Spleen (tissue), 7 donors: ENCODE measurements around the gene BLID.

ENCODE experiments used
- CTCF ChIP-seq, 11 experiments: fragments of 200-600 bp in 7 of 11; fragments of 450-650 bp in 4 of 11; sonication (generic) in 4 of 11; IDR thresholded peaks in 8 of 11; conservative IDR thresholded peaks in 3 of 11; 1 replicate in 7 of 11; 2 replicates in 4 of 11; pipeline versions ENCODE4 v1.4.0 to v1.8.0; 2016 to 2021; ENCODE audit warnings: antibody characterized with exemption in 11 of 11, inconsistent platforms in 4 of 11, mild to moderate bottlenecking in 1 of 11
- POLR2AphosphoS5 ChIP-seq, 3 donors: sonication (generic); formaldehyde crosslinking; IDR thresholded peaks; one replicate each; pipeline ENCODE4 v1.5.1; 2017; ENCODE audit warnings: antibody characterized with exemption in 3 of 3
- donor health status: DM: no; HTN: no; CAD: no; lungs with moderate emphysema.
- donor health status: DM: no; HTN: no; CAD: no.
- donor health status: DM: no; HTN: no; CAD: no.

GRCh38 chr11:122075016-122075415 lies 41.0 kb downstream of the BLID start:
- no peak for TF ChIP-seq CTCF (IDR thresholded peaks at IDR 0.05 in 8 of 11, conservative IDR thresholded peaks at IDR 0.05 in 3 of 11)
- no peak for TF ChIP-seq POLR2AphosphoS5 (IDR thresholded peaks at IDR 0.05)
